MCF 10A (cell line): ENCODE data around the gene B4GALT6. TPM values are rescaled to one million over a fixed set of nuclear protein-coding genes. Genes with fewer than 3 reads are reported as not detected.

Source experiments
- BruUV-seq: library from RNA; stranded (reverse); fragments of 400-500 nt; replicated peaks from 2 replicates; lab custom pipeline; 2021; lab: Mats Ljungman, UMichigan
- CTCF ChIA-PET: fragments of 300-600 bp; sonication (Branson Sonifier 250); formaldehyde crosslinking; extraction: SDS; loops from one replicate; lab custom pipeline; 2021; ENCODE audit warnings: antibody characterized with exemption, inconsistent platforms; lab: Yijun Ruan, JAX
- POLR2A ChIA-PET: fragments of 300-600, 350-650 bp; sonication (Branson Sonifier 250); formaldehyde crosslinking; extraction: SDS; loops from one replicate; lab custom pipeline; 2020; ENCODE audit warnings: antibody characterized with exemption, inconsistent platforms; lab: Yijun Ruan, JAX
- DNase-seq: peaks from one replicate; pipeline ENCODE4 v3.0.0-alpha.2; 2018; ENCODE audit not compliant: unreplicated experiment
- H3K27ac Mint-ChIP-seq: one replicate; pipeline ENCODE4 v1.8.0; 2022; ENCODE audit warnings: mild to moderate bottlenecking, low read depth, mixed read lengths; ENCODE audit not compliant: unreplicated experiment
- H3K27me3 Mint-ChIP-seq: one replicate; pipeline ENCODE4 v1.8.0; 2022; ENCODE audit warnings: mixed read lengths; ENCODE audit not compliant: insufficient read depth, unreplicated experiment
- H3K36me3 Mint-ChIP-seq: one replicate; pipeline ENCODE4 v1.8.0; 2022; ENCODE audit warnings: mild to moderate bottlenecking, moderate library complexity, mixed read lengths; ENCODE audit not compliant: insufficient read depth, unreplicated experiment
- H3K4me1 Mint-ChIP-seq: one replicate; pipeline ENCODE4 v1.8.0; 2022; ENCODE audit warnings: mixed read lengths; ENCODE audit not compliant: insufficient read depth, unreplicated experiment
- H3K4me3 Mint-ChIP-seq: one replicate; pipeline ENCODE4 v1.8.0; 2022; ENCODE audit warnings: mild to moderate bottlenecking, moderate library complexity, mixed read lengths; ENCODE audit not compliant: unreplicated experiment
- H3K9me3 Mint-ChIP-seq: one replicate; pipeline ENCODE4 v1.8.0; 2022; ENCODE audit warnings: mixed read lengths; ENCODE audit not compliant: unreplicated experiment
- CTCF ChIP-seq: fragments of 200-600 bp; IDR thresholded peaks from one replicate; pipeline ENCODE4 v1.8.0; 2022; ENCODE audit warnings: antibody characterized with exemption, mild to moderate bottlenecking; ENCODE audit not compliant: unreplicated experiment
- intact Hi-C: fragments of 100-400 bp; cut with micrococcal nuclease; formaldehyde crosslinking; loops from 2 replicates; pipeline ENCODE4 v1.14.1; 2022
- total RNA-seq: library from RNA; stranded (reverse); gene quantifications from 2 replicates; pipeline ENCODE4 v1.2.3, GENCODE V29; 2022

The B4GALT6 gene
- total RNA-seq, 1 experiment from 2014 or later = 6.0 TPM

GRCh38 chr18:31688606-31689005, 4.2 kb upstream of the B4GALT6 start:
- Mint-ChIP-seq H3K27me3 (no peaks in the 10 kb centered on the region), H3K36me3 (no peaks in the 10 kb centered on the region), H3K4me1 (peaks cover 4% of the 10 kb centered on the region), H3K27ac (no peak overlapping the region), H3K9me3 (no peaks in the 10 kb centered on the region), H3K4me3 (no peak overlapping the region)
- TF ChIP-seq CTCF = no peak
- no TSS peak for BruUV-seq
- intact Hi-C loops = no loop called here
- POLR2A ChIA-PET = no interaction called here
- no peak for DNase-seq
- CTCF ChIA-PET = interaction anchor here (0.7 to 1.0 kb wide), 4 partner anchors 9 to 132 kb away, joined by 3 read pairs; no protein-coding TSS in a partner anchor

GRCh38 chr18:31686986-31687928, 2.9 kb upstream of the B4GALT6 start:
- Mint-ChIP-seq H3K27ac (no peak overlapping the region), H3K4me3 (no peak overlapping the region), H3K4me1 (peaks cover 12% of the 10 kb centered on the region), H3K36me3 (no peaks in the 10 kb centered on the region), H3K27me3 (no peaks in the 10 kb centered on the region), H3K9me3 (no peaks in the 10 kb centered on the region)
- BruUV-seq = no TSS peak
- CTCF ChIA-PET = interaction anchor here (0.6 to 2.5 kb wide), 10 partner anchors 9 to 133 kb away, joined by 3 to 8 read pairs (median 5); no protein-coding TSS in a partner anchor
- peak; percentile 10 for TF ChIP-seq CTCF
- DNase-seq = no peak
- intact Hi-C loops = no loop called here
- POLR2A ChIA-PET = interaction anchor here (0.7 to 1.3 kb wide), 4 partner anchors 9 to 35 kb away, joined by 3 to 4 read pairs (median 3); no protein-coding TSS in a partner anchor

- TF ChIP-seq CTCF = no peak
- CTCF ChIA-PET = interaction anchor here (0.6 to 2.5 kb wide), 10 partner anchors 8 to 124 kb away, joined by 3 to 8 read pairs (median 5); no protein-coding TSS in a partner anchor
- intact Hi-C loops = no loop called here
- no peaks in the 10 kb centered on the region for H3K36me3 Mint-ChIP-seq
- no peak for DNase-seq
- no peaks in the 10 kb centered on the region for H3K9me3 Mint-ChIP-seq
- no peak overlapping the region for H3K27ac Mint-ChIP-seq
- no TSS peak for BruUV-seq
- H3K4me1 Mint-ChIP-seq = peaks cover 14% of the 10 kb centered on the region
- POLR2A ChIA-PET = interaction anchor here (0.7 to 1.3 kb wide), 4 partner anchors 8 to 35 kb away, joined by 3 to 4 read pairs (median 3); no protein-coding TSS in a partner anchor
- H3K27me3 Mint-ChIP-seq = no peaks in the 10 kb centered on the region
- H3K4me3 Mint-ChIP-seq = no peak overlapping the region
Measured at GRCh38 chr18:31686572-31686971, 2.2 kb upstream of the B4GALT6 start.
